ENCODE results near the gene DCUN1D3. TPM values are rescaled to one million over a fixed set of nuclear protein-coding genes. Genes with fewer than 3 reads are reported as not detected.
A peak's percentile ranks its signal among the peaks of the same experiment; 100 is the strongest.

Gene DCUN1D3
- total and polyA plus RNA-seq, 2 experiments from 2014 or later: 15.0 to 40.3 TPM

GRCh38 chr16:20938426-20938825 lies 38.3 kb upstream of the DCUN1D3 start:
- Histone ChIP-seq H3K27me3 (no peaks in the 10 kb centered on the region), H3K4me3 (no peak overlapping the region), H2AFZ (no peak overlapping the region), H3K9me2 (replicated peaks; ENCODE audit: insufficient read depth) (no peaks in the 10 kb centered on the region), H4K20me1 (ENCODE audit: insufficient read depth, poor library complexity, severe bottlenecking) (no peaks in the 10 kb centered on the region), H3K27ac (no peak overlapping the region), H3K9me3 (ENCODE audit: low read depth) (no peaks in the 10 kb centered on the region), H3K4me1 (ENCODE audit: insufficient read depth) (no peaks in the 10 kb centered on the region), H3K79me2 (no peaks in the 10 kb centered on the region), H3K36me3 (replicated peaks; ENCODE audit: insufficient read depth, low read depth) (no peaks in the 10 kb centered on the region), H3K4me2 (no peak overlapping the region)
- TF ChIP-seq CTCF (IDR thresholded peaks at IDR 0.05; ENCODE audit: poor library complexity) (no peak), EZH2 (IDR thresholded peaks at IDR 0.05; ENCODE audit: borderline replicate concordance) (no peak), EZH2phosphoT487 (IDR thresholded peaks at IDR 0.05; ENCODE audit: low read depth, severe bottlenecking, unreplicated experiment) (no peak)
- DNase-seq (ENCODE audit: low spot score): no peak
- 69% methylated on average over 2 of the region's 2 CpGs for WGBS (ENCODE audit: low lambda C conversion rate, missing lambda C conversion rate)

- Histone ChIP-seq H3K4me2 (no peak overlapping the region), H3K79me2 (no peaks in the 10 kb centered on the region), H3K4me3 (no peak overlapping the region), H3K36me3 (replicated peaks; ENCODE audit: insufficient read depth, low read depth) (no peaks in the 10 kb centered on the region), H3K27me3 (no peaks in the 10 kb centered on the region), H2AFZ (no peak overlapping the region), H3K4me1 (ENCODE audit: insufficient read depth) (no peaks in the 10 kb centered on the region), H3K9me2 (replicated peaks; ENCODE audit: insufficient read depth) (no peaks in the 10 kb centered on the region), H3K9me3 (ENCODE audit: low read depth) (no peaks in the 10 kb centered on the region), H3K27ac (no peak overlapping the region), H4K20me1 (ENCODE audit: insufficient read depth, poor library complexity, severe bottlenecking) (no peaks in the 10 kb centered on the region)
- WGBS (ENCODE audit: low lambda C conversion rate, missing lambda C conversion rate): 55% methylated on average over 6 of the region's 6 CpGs
- DNase-seq (ENCODE audit: low spot score): peak; percentile 31
- TF ChIP-seq EZH2phosphoT487 (IDR thresholded peaks at IDR 0.05; ENCODE audit: low read depth, severe bottlenecking, unreplicated experiment) (no peak), EZH2 (IDR thresholded peaks at IDR 0.05; ENCODE audit: borderline replicate concordance) (no peak), CTCF (IDR thresholded peaks at IDR 0.05; ENCODE audit: poor library complexity) (no peak)
Observed at GRCh38 chr16:20937736-20938135, 37.6 kb upstream of the DCUN1D3 start.

GRCh38 chr16:20933589-20933988 lies 33.4 kb upstream of the DCUN1D3 start:
- no peaks in the 10 kb centered on the region for H3K9me2 ChIP-seq (replicated peaks; ENCODE audit: insufficient read depth)
- no peaks in the 10 kb centered on the region for H3K9me3 ChIP-seq (ENCODE audit: low read depth)
- DNase-seq (ENCODE audit: low spot score): no peak
- no peaks in the 10 kb centered on the region for H3K79me2 ChIP-seq
- no peaks in the 10 kb centered on the region for H3K27me3 ChIP-seq
- H4K20me1 ChIP-seq (ENCODE audit: insufficient read depth, poor library complexity, severe bottlenecking): no peaks in the 10 kb centered on the region
- TF ChIP-seq EZH2 (IDR thresholded peaks at IDR 0.05; ENCODE audit: borderline replicate concordance): no peak
- no peak for TF ChIP-seq CTCF (IDR thresholded peaks at IDR 0.05; ENCODE audit: poor library complexity)
- TF ChIP-seq EZH2phosphoT487 (IDR thresholded peaks at IDR 0.05; ENCODE audit: low read depth, severe bottlenecking, unreplicated experiment): no peak
- H3K27ac ChIP-seq: no peak overlapping the region
- H3K4me1 ChIP-seq (ENCODE audit: insufficient read depth): no peaks in the 10 kb centered on the region
- no peaks in the 10 kb centered on the region for H3K36me3 ChIP-seq (replicated peaks; ENCODE audit: insufficient read depth, low read depth)
- no peak overlapping the region for H2AFZ ChIP-seq
- H3K4me2 ChIP-seq: no peak overlapping the region
- no peak overlapping the region for H3K4me3 ChIP-seq

GRCh38 chr16:20931066-20931600 lies 31.0 kb upstream of the DCUN1D3 start:
- no peak overlapping the region for H3K27ac ChIP-seq

More at GRCh38 chr16:20931066-20931600, 31.0 kb upstream of the DCUN1D3 start:
- Histone ChIP-seq H3K4me1 (ENCODE audit: insufficient read depth) (no peaks in the 10 kb centered on the region), H3K36me3 (replicated peaks; ENCODE audit: insufficient read depth, low read depth) (no peaks in the 10 kb centered on the region), H3K9me2 (replicated peaks; ENCODE audit: insufficient read depth) (no peaks in the 10 kb centered on the region), H3K27me3 (no peaks in the 10 kb centered on the region), H3K4me2 (no peak overlapping the region), H3K79me2 (no peaks in the 10 kb centered on the region), H2AFZ (no peak overlapping the region), H3K9me3 (ENCODE audit: low read depth) (no peaks in the 10 kb centered on the region), H4K20me1 (ENCODE audit: insufficient read depth, poor library complexity, severe bottlenecking) (no peaks in the 10 kb centered on the region), H3K4me3 (no peak overlapping the region)
- no peak for DNase-seq (ENCODE audit: low spot score)
- WGBS (ENCODE audit: low lambda C conversion rate, missing lambda C conversion rate): 87% methylated on average over 5 of the region's 5 CpGs
- TF ChIP-seq EZH2phosphoT487 (IDR thresholded peaks at IDR 0.05; ENCODE audit: low read depth, severe bottlenecking, unreplicated experiment): no peak
- no peak for TF ChIP-seq CTCF (IDR thresholded peaks at IDR 0.05; ENCODE audit: poor library complexity)
- no peak for TF ChIP-seq EZH2 (IDR thresholded peaks at IDR 0.05; ENCODE audit: borderline replicate concordance)

Data from hepatocyte (in vitro differentiated cells).